LNCaP clone FGC (cell line): ENCODE data around the gene NUMA1.

Experiments
- DNase-seq: peaks from one replicate; pipeline ENCODE4 v3.0.0-alpha.2; 2011; ENCODE audit warnings: low read depth
- H3K4me3 ChIP-seq: 2 replicates; pipeline ENCODE4 v1.5.1; 2011; ENCODE audit warnings: mild to moderate bottlenecking, low read depth, low read length, control low read depth
- CTCF ChIP-seq: IDR thresholded peaks from 2 replicates; pipeline ENCODE4 v1.5.1; 2012; ENCODE audit warnings: mild to moderate bottlenecking; ENCODE audit not compliant: control insufficient read depth, insufficient read depth; ENCODE audit errors: extremely low read depth

NUMA1 gene

DNA sequence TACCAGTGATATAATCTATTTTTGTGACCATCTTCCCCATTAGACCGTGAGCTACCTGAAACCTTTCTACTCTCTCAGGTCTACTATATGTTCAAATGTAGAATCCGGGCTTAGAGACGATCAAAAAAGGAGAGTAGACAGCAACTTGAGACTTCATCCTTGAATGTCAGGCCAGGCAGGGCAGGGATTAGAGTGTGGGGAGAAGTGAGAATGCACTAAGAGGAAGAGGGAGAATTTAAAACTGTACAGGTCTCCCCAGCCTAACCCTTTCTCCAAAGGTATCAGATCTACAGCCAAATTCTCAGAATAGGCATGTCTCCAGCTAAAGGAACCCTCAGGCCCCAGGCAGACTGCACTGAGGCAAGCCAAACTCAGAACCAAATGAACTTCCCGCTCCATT is 21.8 kb upstream of the NUMA1 start:
- peak overlapping the region; percentile 99 for H3K4me3 ChIP-seq
- TF ChIP-seq CTCF = no peak
- no peak for DNase-seq

DNA sequence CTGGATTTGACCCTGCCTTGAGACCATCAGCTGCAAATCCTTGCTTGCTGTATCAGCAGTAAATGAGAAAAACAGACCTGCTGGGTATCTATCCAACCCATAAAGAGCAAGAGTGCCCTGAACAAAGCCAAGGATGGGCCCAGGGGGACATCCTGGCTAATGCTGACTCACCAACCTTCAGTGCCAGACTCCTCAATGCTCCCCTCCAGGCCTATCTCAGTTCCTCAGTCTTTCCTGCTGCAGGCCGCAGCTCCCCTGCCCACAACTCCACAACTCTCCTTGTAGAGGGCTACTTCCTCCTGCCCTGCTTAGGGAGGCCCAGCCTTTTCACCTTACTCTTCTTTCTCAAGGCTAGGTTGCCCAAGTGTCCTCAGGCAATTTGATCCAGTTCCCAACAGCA is 20.1 kb upstream of the NUMA1 start:
- no peak for DNase-seq

DNA sequence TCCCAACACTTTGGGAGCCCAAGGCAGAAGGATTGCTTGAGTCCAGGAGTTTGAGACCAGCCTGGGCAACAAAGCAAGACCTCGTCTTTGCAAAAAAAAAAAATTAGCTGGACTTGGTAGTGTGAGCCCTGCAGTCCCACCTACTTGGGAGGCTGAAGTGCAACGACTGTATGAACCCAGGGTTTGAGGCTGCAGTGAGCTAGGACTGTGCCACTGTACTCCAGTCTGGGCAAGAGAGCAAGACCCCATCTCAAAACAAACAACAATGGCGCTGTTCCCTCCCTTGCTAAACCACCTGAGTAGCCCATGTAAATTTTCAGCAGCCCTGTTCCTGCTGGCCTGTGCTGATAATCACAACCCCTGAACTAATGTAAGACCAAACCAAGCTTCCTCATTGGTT is 19.7 kb upstream of the NUMA1 start:
- H3K4me3 ChIP-seq = no peak overlapping the region
- no peak for TF ChIP-seq CTCF
- no peak for DNase-seq

More for the DNA sequence above, 20.1 kb upstream of the NUMA1 start:
- no peak for TF ChIP-seq CTCF
- no peak overlapping the region for H3K4me3 ChIP-seq

- no peak for DNase-seq
- no peak overlapping the region for H3K4me3 ChIP-seq
- no peak for TF ChIP-seq CTCF
These were observed 18.4 kb upstream of the NUMA1 start for GRCh38 chr11:72098741-72099140.

GRCh38 chr11:72091292-72091691 is 10.9 kb upstream of the NUMA1 start:
- peak; percentile 35 for DNase-seq
- H3K4me3 ChIP-seq = no peak overlapping the region
- peak; percentile 96 for TF ChIP-seq CTCF

DNA sequence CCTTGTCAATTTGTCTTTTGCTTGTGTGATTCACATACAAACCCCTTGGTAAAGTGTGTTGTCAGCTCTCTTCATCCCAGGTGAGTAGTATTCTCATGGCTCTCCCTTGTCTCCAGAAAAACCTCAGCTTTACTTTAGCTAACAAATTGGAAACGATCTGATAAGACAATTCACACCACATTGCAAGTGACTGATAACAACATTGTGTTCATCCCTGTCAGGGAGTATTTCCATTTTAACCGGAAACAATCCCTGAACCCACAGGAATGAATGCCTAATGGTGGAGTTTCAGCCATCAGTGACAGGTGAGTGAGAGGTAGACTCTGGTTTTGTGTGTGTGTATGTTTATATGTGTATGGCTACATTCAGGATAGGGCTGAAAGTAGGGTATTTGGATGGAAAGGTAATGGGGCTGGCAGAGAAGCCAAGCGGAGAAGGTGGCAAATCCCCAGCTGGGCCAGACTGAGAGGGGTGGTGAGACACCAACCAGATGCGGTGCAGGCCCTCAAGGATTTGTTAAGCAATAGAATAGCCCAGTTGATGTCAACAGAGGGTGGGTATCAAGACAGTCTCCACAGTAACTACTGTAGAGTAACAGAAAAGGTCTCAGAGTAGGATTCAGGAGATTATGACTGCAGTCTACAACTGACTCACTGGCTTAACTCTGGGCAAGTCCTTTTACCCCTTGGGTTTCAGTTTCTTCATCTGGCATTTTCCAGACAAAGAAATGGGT is 7.9 kb upstream of the NUMA1 start:
- DNase-seq = no peak
- no peak overlapping the region for H3K4me3 ChIP-seq
- no peak for TF ChIP-seq CTCF
